Thyroid gland (tissue), 4 donors: ENCODE data around the gene MUSTN1. TPM values are rescaled to one million over a fixed set of nuclear protein-coding genes. Genes with fewer than 3 reads are reported as not detected.

Experiments used
- DNase-seq, 2 donors: peaks; one replicate each; pipeline ENCODE4 v3.0.0-alpha.2; 2019
- H3K27ac ChIP-seq, 3 donors: fragments of 200-600 bp; sonication (generic); 1 replicate in 2 of 3; 2 replicates in 1 of 3; pipeline ENCODE4 v1.5.1; 2016 to 2019; ENCODE audit warnings: mild to moderate bottlenecking in 1 of 3, moderate library complexity in 1 of 3
- H3K27me3 ChIP-seq: fragments of 200-600 bp; sonication (generic); one replicate; pipeline ENCODE4 v1.5.1; 2019
- H3K36me3 ChIP-seq, 2 donors: fragments of 200-600 bp; sonication (generic); one replicate each; pipeline ENCODE4 v1.5.1; 2016 to 2019
- H3K4me1 ChIP-seq, 2 donors: fragments of 200-600 bp; sonication (generic); one replicate each; pipeline ENCODE4 v1.5.1; 2017 to 2019
- H3K4me3 ChIP-seq, 3 donors: fragments of 200-600 bp; sonication (generic); replicated peaks in 1 of 3; 1 replicate in 2 of 3; 2 replicates in 1 of 3; pipeline ENCODE4 v1.5.1; 2016; ENCODE audit warnings: mild to moderate bottlenecking in 1 of 3
- H3K9me3 ChIP-seq: fragments of 200-600 bp; sonication (generic); one replicate; pipeline ENCODE4 v1.5.1; 2017
- POLR2A ChIP-seq, 2 donors: fragments of 450-650 bp; IDR thresholded peaks; one replicate each; pipeline ENCODE4 v1.6.1; 2017; ENCODE audit warnings: antibody characterized with exemption in 2 of 2, mild to moderate bottlenecking in 2 of 2, moderate library complexity in 1 of 2
- WGBS, 2 donors: methylation state at CpG; one replicate each; pipeline ENCODE4 v1.1.5; 2017; 5-methylcytosine and 5-hydroxymethylcytosine counted together
- intact Hi-C: fragments of 100-400 bp; cut with DNase I; formaldehyde crosslinking; loops from one replicate; pipeline ENCODE4 v1.15.1; 2023
- total RNA-seq, 4 donors: library from RNA; depleted of rRNA; stranded (reverse); fragments of >200 nt; gene quantifications; one replicate each; pipeline ENCODE4 v1.2.3, GENCODE V29; 2016
- TF ChIP-seq, protein P1 (sequence below), 6 experiments: fragments of 200-600 bp in 3 of 6; fragments of 450-650 bp in 3 of 6; sonication (generic) in 3 of 6; IDR thresholded peaks; one replicate each; pipeline ENCODE4 v1.5.1; 2016 to 2019; ENCODE audit warnings: antibody characterized with exemption in 6 of 6, mild to moderate bottlenecking in 2 of 6, inconsistent platforms in 1 of 6, moderate library complexity in 1 of 6

The MUSTN1 gene
- total RNA-seq, 4 donors from 2014 or later: 4.0 to 7.0 (median 6.7) TPM

GRCh38 chr3:52841981-52842340 is 7.1 kb upstream of the MUSTN1 start:
- H3K27me3 ChIP-seq: no peaks in the 10 kb centered on the region
- intact Hi-C loops: no loop called here
- TF ChIP-seq POLR2A (IDR thresholded peaks at IDR 0.05): no peak
- TF ChIP-seq, protein P1, sequence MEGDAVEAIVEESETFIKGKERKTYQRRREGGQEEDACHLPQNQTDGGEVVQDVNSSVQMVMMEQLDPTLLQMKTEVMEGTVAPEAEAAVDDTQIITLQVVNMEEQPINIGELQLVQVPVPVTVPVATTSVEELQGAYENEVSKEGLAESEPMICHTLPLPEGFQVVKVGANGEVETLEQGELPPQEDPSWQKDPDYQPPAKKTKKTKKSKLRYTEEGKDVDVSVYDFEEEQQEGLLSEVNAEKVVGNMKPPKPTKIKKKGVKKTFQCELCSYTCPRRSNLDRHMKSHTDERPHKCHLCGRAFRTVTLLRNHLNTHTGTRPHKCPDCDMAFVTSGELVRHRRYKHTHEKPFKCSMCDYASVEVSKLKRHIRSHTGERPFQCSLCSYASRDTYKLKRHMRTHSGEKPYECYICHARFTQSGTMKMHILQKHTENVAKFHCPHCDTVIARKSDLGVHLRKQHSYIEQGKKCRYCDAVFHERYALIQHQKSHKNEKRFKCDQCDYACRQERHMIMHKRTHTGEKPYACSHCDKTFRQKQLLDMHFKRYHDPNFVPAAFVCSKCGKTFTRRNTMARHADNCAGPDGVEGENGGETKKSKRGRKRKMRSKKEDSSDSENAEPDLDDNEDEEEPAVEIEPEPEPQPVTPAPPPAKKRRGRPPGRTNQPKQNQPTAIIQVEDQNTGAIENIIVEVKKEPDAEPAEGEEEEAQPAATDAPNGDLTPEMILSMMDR (IDR thresholded peaks at IDR 0.05): no peak
- H3K4me1 ChIP-seq: peaks cover 4 to 31% of the 10 kb centered on the region in 2 donors
- no peak overlapping the region for H3K4me3 ChIP-seq
- no peaks in the 10 kb centered on the region for H3K9me3 ChIP-seq
- no peak overlapping the region for H3K27ac ChIP-seq
- H3K36me3 ChIP-seq: peaks cover 8 to 18% of the 10 kb centered on the region in 2 donors
- no peak for DNase-seq
- WGBS, 2 donors: 86 to 90% methylated on average over 12 of the region's 12 CpGs

DNA sequence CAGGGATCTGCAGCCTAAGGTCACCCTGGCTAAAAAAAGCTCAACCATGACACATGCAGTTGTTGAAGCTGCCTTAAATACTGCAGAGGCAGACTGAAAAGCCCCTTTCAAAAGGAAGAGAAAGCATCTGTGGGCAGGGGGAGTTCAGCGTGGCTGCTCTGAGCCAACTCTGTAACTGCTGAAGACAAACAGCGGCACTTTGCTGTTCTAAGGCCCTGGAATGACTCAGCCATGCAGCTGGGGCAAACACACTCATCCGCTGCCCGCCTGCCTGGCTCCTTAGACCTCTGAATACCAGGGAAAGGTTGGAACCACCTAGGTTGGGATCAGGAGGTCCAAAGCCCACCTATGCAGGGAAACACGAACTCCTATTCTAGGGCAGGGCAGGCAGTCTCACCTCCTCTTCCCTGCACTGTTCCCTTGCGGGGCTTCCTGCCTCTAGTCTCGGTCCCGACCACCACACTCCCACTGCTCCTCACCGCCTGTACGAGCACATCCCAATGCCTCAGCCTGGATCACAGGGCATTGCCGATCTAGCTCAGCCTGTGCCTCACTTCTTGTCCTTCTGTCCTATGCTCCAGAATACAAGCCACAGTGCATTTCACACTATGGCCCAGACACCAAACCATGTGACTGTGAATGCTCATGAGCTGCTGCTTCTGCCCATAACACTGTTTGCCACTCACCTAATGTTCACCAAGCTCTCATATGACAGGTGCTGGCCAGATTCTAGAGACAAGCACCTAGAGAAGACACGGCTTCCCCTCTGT is 6.6 kb upstream of the MUSTN1 start:
- WGBS, 2 donors: 95% methylated on average over 12 of the region's 12 CpGs
- no peak for DNase-seq
- no peak overlapping the region for H3K27ac ChIP-seq
- peaks cover 4 to 27% of the 10 kb centered on the region in 2 donors for H3K4me1 ChIP-seq
- no peaks in the 10 kb centered on the region for H3K9me3 ChIP-seq
- intact Hi-C loops: no loop called here
- H3K4me3 ChIP-seq: no peak overlapping the region
- peaks cover 8 to 18% of the 10 kb centered on the region in 2 donors for H3K36me3 ChIP-seq
- TF ChIP-seq, protein P1 (IDR thresholded peaks at IDR 0.05): no peak
- no peak for TF ChIP-seq POLR2A (IDR thresholded peaks at IDR 0.05)
- H3K27me3 ChIP-seq: no peaks in the 10 kb centered on the region

DNA sequence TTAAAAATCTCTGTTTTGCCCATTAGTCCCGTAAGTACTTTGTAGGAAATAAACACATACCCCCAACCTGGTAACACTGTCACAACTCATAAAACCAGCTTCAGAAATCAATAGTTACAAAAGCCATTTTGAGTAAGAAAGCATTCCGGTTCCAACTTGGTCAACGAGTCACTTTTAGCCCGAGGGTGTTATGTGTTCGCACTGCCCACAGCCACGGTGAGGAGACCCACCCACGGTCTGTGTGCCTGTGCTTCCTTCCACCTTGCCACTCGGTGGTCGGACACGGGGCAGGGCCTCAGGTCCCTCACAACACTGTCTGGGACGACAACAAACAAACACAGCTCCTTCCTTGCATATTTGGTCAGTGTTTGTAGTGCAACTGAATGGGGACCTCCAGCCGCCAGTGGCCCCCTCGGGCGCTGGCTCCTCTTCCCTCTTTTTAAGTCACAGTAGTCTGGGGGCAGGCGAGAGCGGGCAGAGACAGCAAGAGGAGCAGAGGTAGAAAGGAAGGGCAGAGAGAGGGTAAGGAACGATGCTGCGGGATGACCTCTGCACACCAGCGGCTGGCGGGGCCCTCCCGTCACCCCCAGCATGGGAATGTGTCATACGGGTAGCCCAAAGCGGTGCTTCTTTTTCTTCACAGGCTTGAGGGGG is 5.2 kb upstream of the MUSTN1 start:
- WGBS, 2 donors: 89 to 92% methylated on average over 23 of the region's 23 CpGs
- DNase-seq: no peak
- intact Hi-C loops: no loop called here
- H3K36me3 ChIP-seq: peaks cover 8 to 25% of the 10 kb centered on the region in 2 donors
- peaks cover 3 to 13% of the 10 kb centered on the region in 2 donors for H3K4me1 ChIP-seq
- no peak overlapping the region for H3K4me3 ChIP-seq
- H3K27ac ChIP-seq: no peak overlapping the region
- TF ChIP-seq, protein P1 (IDR thresholded peaks at IDR 0.05): no peak
- no peak for TF ChIP-seq POLR2A (IDR thresholded peaks at IDR 0.05)
- no peaks in the 10 kb centered on the region for H3K27me3 ChIP-seq
- H3K9me3 ChIP-seq: no peaks in the 10 kb centered on the region

- TF ChIP-seq POLR2A (IDR thresholded peaks at IDR 0.05): no peak
- TF ChIP-seq, protein P1 (IDR thresholded peaks at IDR 0.05): no peak
- peaks cover 0 to 5% of the 10 kb centered on the region in 2 donors for H3K4me1 ChIP-seq
- H3K27ac ChIP-seq: no peak overlapping the region
- H3K9me3 ChIP-seq: no peaks in the 10 kb centered on the region
- peaks cover 8 to 25% of the 10 kb centered on the region in 2 donors for H3K36me3 ChIP-seq
- intact Hi-C loops: no loop called here
- H3K27me3 ChIP-seq: no peaks in the 10 kb centered on the region
- DNase-seq: no peak
- no peak overlapping the region for H3K4me3 ChIP-seq
- 53 to 80% methylated on average over 1 to 2 of the region's 2 CpGs for WGBS, 2 donors
Measured at GRCh38 chr3:52839268-52839575, 4.4 kb upstream of the MUSTN1 start.
